SK-N-SH treated with all-trans-retinoic acid at 6 μM for 48 hours (cell line): ENCODE data around the gene FANCI.

Experiments
- ATAC-seq: fragments of 200-7000 bp; cut with Tn5 transposase; 3 replicates; pipeline ENCODE4 v1.9.1; 2020; ENCODE audit warnings: mild to moderate bottlenecking, moderate library complexity
- ARNTL ChIP-seq: fragments of 450-650 bp; formaldehyde crosslinking; IDR thresholded peaks from 2 replicates; pipeline ENCODE4 v1.5.0; 2020; ENCODE audit warnings: low read depth, mild to moderate bottlenecking, moderate library complexity, borderline replicate concordance
- BACH2 ChIP-seq: fragments of 250-450 bp; sonication (Bioruptor Pico); IDR thresholded peaks from 2 replicates; pipeline ENCODE4 v1.9.0; 2021; ENCODE audit warnings: mild to moderate bottlenecking, borderline replicate concordance
- CSDC2 ChIP-seq: fragments of 250-450 bp; sonication (Bioruptor Pico); IDR thresholded peaks from 2 replicates; pipeline ENCODE4 v1.5.0; 2020; ENCODE audit warnings: mild to moderate bottlenecking, moderate library complexity
- ESRRG ChIP-seq: fragments of 250-450 bp; sonication (Bioruptor Pico); IDR thresholded peaks from 2 replicates; pipeline ENCODE4 v1.6.1; 2021; ENCODE audit warnings: mild to moderate bottlenecking
- ISL1 ChIP-seq: fragments of 250-450 bp; sonication (Bioruptor Pico); IDR thresholded peaks from 2 replicates; pipeline ENCODE4 v2.1.2; 2022; ENCODE audit warnings: mild to moderate bottlenecking, moderate library complexity
- OSR1 ChIP-seq: fragments of 250-450 bp; sonication (Bioruptor Pico); IDR thresholded peaks from 2 replicates; pipeline ENCODE4 v1.8.0; 2022; ENCODE audit warnings: moderate library complexity, mild to moderate bottlenecking, inconsistent platforms
- PPARA ChIP-seq: fragments of 250-450 bp; sonication (Bioruptor Pico); IDR thresholded peaks from 2 replicates; pipeline ENCODE4 v1.5.0; 2020; ENCODE audit warnings: mild to moderate bottlenecking, borderline replicate concordance
- RARB ChIP-seq: fragments of 250-450 bp; sonication (Bioruptor Pico); IDR thresholded peaks from 2 replicates; pipeline ENCODE4 v1.8.0; 2021; ENCODE audit warnings: mild to moderate bottlenecking, moderate library complexity
- SNAI2 ChIP-seq: fragments of 250-450 bp; sonication (Bioruptor Pico); IDR thresholded peaks from 2 replicates; pipeline ENCODE4 v1.5.0; 2020; ENCODE audit warnings: mild to moderate bottlenecking, moderate library complexity
- TCF4 ChIP-seq: fragments of 250-450 bp; sonication (Bioruptor Pico); IDR thresholded peaks from 2 replicates; pipeline ENCODE4 v1.8.0; 2021; ENCODE audit warnings: mild to moderate bottlenecking, moderate library complexity, borderline replicate concordance
- TOX ChIP-seq: fragments of 250-450 bp; sonication (Bioruptor Pico); IDR thresholded peaks from 2 replicates; pipeline ENCODE4 v1.8.0; 2021; ENCODE audit warnings: mild to moderate bottlenecking, moderate library complexity, borderline replicate concordance
- ZFP3 ChIP-seq: fragments of 250-450 bp; sonication (Bioruptor Pico); IDR thresholded peaks from 2 replicates; pipeline ENCODE4 v1.5.0; 2020; ENCODE audit warnings: mild to moderate bottlenecking, moderate library complexity
- ZFP30 ChIP-seq: fragments of 450-650 bp; formaldehyde crosslinking; IDR thresholded peaks from 2 replicates; pipeline ENCODE4 v1.5.0; 2022; ENCODE audit warnings: mild to moderate bottlenecking, moderate library complexity
- ZNF565 ChIP-seq: fragments of 450-650 bp; formaldehyde crosslinking; conservative IDR thresholded peaks from 2 replicates; pipeline ENCODE4 v1.5.0; 2020; ENCODE audit warnings: low read depth, mild to moderate bottlenecking, moderate library complexity
- ZNF70 ChIP-seq: fragments of 450-650 bp; formaldehyde crosslinking; IDR thresholded peaks from 2 replicates; pipeline ENCODE4 v1.5.0; 2020; ENCODE audit warnings: mild to moderate bottlenecking, moderate library complexity
- ZNF8 ChIP-seq: fragments of 450-650 bp; formaldehyde crosslinking; IDR thresholded peaks from 2 replicates; pipeline ENCODE4 v1.5.0; 2020; ENCODE audit warnings: mild to moderate bottlenecking, moderate library complexity
- TF ChIP-seq, protein P1 (sequence below): fragments of 250-450 bp; sonication (Bioruptor Pico); IDR thresholded peaks from 2 replicates; pipeline ENCODE4 v1.5.1; 2021; ENCODE audit warnings: mild to moderate bottlenecking, moderate library complexity
- TF ChIP-seq, protein P2 (sequence below): fragments of 250-450 bp; sonication (Bioruptor Pico); IDR thresholded peaks from 2 replicates; pipeline ENCODE4 v1.8.0; 2020; ENCODE audit warnings: mild to moderate bottlenecking, moderate library complexity, borderline replicate concordance
- TF ChIP-seq, protein P3 (sequence below): fragments of 250-450 bp; sonication (Bioruptor Pico); IDR thresholded peaks from 2 replicates; pipeline ENCODE4 v1.8.0; 2021; ENCODE audit warnings: low read depth, mild to moderate bottlenecking, moderate library complexity, borderline replicate concordance
- TF ChIP-seq, protein P4 (sequence below): fragments of 250-450 bp; sonication (Bioruptor Pico); IDR thresholded peaks from 2 replicates; pipeline ENCODE4 v1.5.0; 2020; ENCODE audit warnings: mild to moderate bottlenecking, moderate library complexity
- TF ChIP-seq, protein P5 (sequence below): fragments of 250-450 bp; sonication (Bioruptor Pico); IDR thresholded peaks from 2 replicates; pipeline ENCODE4 v1.5.1; 2020; ENCODE audit warnings: low read depth, mild to moderate bottlenecking, moderate library complexity

The FANCI gene

DNA sequence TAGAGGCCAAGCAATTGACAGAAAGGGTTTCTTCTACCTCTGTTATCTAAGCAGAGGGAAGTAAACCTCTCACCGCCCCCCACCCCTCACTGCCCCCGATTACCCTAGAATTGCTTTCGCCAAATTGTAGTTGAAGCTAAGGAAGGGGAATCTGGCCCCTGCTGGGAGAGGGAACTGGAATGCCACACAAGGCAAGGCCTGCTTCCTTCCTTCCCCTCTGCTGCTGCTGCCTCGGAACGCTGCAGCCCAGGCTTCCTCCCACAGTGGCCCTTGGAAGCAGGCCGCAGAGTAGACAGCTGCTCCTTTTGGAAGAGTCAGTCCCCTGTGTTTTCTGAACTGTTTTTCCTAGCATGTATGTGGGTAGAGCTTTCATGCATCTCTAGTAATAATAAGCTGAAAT lies 44.0 kb upstream of the FANCI start:
- TF ChIP-seq, protein P1, sequence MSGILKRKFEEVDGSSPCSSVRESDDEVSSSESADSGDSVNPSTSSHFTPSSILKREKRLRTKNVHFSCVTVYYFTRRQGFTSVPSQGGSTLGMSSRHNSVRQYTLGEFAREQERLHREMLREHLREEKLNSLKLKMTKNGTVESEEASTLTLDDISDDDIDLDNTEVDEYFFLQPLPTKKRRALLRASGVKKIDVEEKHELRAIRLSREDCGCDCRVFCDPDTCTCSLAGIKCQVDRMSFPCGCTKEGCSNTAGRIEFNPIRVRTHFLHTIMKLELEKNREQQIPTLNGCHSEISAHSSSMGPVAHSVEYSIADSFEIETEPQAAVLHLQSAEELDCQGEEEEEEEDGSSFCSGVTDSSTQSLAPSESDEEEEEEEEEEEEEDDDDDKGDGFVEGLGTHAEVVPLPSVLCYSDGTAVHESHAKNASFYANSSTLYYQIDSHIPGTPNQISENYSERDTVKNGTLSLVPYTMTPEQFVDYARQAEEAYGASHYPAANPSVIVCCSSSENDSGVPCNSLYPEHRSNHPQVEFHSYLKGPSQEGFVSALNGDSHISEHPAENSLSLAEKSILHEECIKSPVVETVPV (CRISPR knock-in tag), result no peak
- TF ChIP-seq RARB (no peak), ARNTL (CRISPR knock-in tag) (no peak), TCF4 (CRISPR knock-in tag) (no peak), ZNF70 (CRISPR knock-in tag) (no peak), CSDC2 (CRISPR knock-in tag) (no peak), PPARA (CRISPR knock-in tag) (no peak), SNAI2 (CRISPR knock-in tag) (no peak), OSR1 (CRISPR knock-in tag) (no peak), ESRRG (no peak), TOX (CRISPR knock-in tag) (no peak), ISL1 (CRISPR knock-in tag) (no peak), ZFP30 (CRISPR knock-in tag) (no peak), ZFP3 (CRISPR knock-in tag) (no peak), ZNF565 (CRISPR knock-in tag) (no peak), BACH2 (no peak)
- TF ChIP-seq, protein P2, sequence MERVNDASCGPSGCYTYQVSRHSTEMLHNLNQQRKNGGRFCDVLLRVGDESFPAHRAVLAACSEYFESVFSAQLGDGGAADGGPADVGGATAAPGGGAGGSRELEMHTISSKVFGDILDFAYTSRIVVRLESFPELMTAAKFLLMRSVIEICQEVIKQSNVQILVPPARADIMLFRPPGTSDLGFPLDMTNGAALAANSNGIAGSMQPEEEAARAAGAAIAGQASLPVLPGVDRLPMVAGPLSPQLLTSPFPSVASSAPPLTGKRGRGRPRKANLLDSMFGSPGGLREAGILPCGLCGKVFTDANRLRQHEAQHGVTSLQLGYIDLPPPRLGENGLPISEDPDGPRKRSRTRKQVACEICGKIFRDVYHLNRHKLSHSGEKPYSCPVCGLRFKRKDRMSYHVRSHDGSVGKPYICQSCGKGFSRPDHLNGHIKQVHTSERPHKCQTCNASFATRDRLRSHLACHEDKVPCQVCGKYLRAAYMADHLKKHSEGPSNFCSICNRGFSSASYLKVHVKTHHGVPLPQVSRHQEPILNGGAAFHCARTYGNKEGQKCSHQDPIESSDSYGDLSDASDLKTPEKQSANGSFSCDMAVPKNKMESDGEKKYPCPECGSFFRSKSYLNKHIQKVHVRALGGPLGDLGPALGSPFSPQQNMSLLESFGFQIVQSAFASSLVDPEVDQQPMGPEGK, result no peak
- TF ChIP-seq, protein P3, sequence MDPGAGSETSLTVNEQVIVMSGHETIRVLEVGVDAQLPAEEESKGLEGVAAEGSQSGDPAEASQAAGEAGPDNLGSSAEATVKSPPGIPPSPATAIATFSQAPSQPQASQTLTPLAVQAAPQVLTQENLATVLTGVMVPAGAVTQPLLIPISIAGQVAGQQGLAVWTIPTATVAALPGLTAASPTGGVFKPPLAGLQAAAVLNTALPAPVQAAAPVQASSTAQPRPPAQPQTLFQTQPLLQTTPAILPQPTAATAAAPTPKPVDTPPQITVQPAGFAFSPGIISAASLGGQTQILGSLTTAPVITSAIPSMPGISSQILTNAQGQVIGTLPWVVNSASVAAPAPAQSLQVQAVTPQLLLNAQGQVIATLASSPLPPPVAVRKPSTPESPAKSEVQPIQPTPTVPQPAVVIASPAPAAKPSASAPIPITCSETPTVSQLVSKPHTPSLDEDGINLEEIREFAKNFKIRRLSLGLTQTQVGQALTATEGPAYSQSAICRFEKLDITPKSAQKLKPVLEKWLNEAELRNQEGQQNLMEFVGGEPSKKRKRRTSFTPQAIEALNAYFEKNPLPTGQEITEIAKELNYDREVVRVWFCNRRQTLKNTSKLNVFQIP, result no peak
- TF ChIP-seq, protein P4, sequence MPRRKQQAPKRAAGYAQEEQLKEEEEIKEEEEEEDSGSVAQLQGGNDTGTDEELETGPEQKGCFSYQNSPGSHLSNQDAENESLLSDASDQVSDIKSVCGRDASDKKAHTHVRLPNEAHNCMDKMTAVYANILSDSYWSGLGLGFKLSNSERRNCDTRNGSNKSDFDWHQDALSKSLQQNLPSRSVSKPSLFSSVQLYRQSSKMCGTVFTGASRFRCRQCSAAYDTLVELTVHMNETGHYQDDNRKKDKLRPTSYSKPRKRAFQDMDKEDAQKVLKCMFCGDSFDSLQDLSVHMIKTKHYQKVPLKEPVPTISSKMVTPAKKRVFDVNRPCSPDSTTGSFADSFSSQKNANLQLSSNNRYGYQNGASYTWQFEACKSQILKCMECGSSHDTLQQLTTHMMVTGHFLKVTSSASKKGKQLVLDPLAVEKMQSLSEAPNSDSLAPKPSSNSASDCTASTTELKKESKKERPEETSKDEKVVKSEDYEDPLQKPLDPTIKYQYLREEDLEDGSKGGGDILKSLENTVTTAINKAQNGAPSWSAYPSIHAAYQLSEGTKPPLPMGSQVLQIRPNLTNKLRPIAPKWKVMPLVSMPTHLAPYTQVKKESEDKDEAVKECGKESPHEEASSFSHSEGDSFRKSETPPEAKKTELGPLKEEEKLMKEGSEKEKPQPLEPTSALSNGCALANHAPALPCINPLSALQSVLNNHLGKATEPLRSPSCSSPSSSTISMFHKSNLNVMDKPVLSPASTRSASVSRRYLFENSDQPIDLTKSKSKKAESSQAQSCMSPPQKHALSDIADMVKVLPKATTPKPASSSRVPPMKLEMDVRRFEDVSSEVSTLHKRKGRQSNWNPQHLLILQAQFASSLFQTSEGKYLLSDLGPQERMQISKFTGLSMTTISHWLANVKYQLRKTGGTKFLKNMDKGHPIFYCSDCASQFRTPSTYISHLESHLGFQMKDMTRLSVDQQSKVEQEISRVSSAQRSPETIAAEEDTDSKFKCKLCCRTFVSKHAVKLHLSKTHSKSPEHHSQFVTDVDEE, result no peak
- no peak for ATAC-seq

DNA sequence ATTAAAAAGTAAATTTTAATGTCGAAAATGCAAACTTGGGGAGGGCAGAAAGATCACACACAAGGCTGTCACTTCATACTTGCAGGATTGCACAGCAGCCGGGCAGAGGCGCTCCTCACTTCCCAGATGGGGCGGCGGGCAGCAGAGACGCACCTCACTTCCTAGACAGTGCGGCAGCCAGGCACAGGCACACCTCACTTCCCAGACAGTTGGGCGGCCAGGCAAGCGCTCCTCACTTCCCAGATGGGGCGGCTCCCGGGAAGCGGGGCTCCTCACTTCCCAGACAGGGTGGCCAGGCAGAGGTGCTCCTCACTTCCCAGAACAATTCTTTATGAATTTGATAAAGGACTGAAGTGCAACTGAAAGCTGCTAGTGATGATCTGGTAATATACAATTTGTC lies 43.6 kb upstream of the FANCI start:
- TF ChIP-seq ESRRG, result no peak
- no peak for TF ChIP-seq CSDC2 (CRISPR knock-in tag)
- TF ChIP-seq ZNF565 (CRISPR knock-in tag), result no peak
- TF ChIP-seq ISL1 (CRISPR knock-in tag), result no peak
- TF ChIP-seq ZNF8, result no peak
- TF ChIP-seq TOX (CRISPR knock-in tag), result no peak
- TF ChIP-seq, protein P5, sequence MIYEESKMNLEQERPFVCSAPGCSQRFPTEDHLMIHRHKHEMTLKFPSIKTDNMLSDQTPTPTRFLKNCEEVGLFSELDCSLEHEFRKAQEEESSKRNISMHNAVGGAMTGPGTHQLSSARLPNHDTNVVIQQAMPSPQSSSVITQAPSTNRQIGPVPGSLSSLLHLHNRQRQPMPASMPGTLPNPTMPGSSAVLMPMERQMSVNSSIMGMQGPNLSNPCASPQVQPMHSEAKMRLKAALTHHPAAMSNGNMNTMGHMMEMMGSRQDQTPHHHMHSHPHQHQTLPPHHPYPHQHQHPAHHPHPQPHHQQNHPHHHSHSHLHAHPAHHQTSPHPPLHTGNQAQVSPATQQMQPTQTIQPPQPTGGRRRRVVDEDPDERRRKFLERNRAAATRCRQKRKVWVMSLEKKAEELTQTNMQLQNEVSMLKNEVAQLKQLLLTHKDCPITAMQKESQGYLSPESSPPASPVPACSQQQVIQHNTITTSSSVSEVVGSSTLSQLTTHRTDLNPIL (CRISPR knock-in tag), result no peak
- TF ChIP-seq, protein P1 (CRISPR knock-in tag), result no peak
- TF ChIP-seq, protein P3, result no peak
- TF ChIP-seq TCF4 (CRISPR knock-in tag), result no peak
- no peak for TF ChIP-seq ZFP30 (CRISPR knock-in tag)
- TF ChIP-seq, protein P4, result no peak
- TF ChIP-seq, protein P2, result no peak
- TF ChIP-seq ARNTL (CRISPR knock-in tag), result no peak
- no peak for TF ChIP-seq PPARA (CRISPR knock-in tag)
- TF ChIP-seq OSR1 (CRISPR knock-in tag), result no peak
- no peak for ATAC-seq
